D721Med (cell line): ENCODE data around the gene CTSH.
"Not testable (repeated sequence)": the region's sequence is repeated elsewhere in the genome, so short reads cannot be mapped to it uniquely, and the experiment has no call there.

Experiments used
- DNase-seq: peaks from one replicate; pipeline ENCODE4 v3.0.0; 2011; ENCODE audit warnings: low spot score; ENCODE audit not compliant: insufficient read length
- FAIRE-seq: peaks from 2 replicates; lab custom pipeline; 2011; peaks lifted over from hg19 to GRCh38; lab: Jason Lieb, UNC
- CTCF ChIP-seq: IDR thresholded peaks from 2 replicates; pipeline ENCODE4 v1.5.1; 2012; ENCODE audit warnings: mild to moderate bottlenecking, control low read depth; ENCODE audit not compliant: insufficient read depth; ENCODE audit errors: missing control alignments

CTSH gene

GRCh38 chr15:78872155-78872971 is 72.5 kb downstream of the CTSH start, which contains the start of gene MORF4L1:
TSS of gene MORF4L1 (plus strand) at chr15:78872890. CDS start at chr15:78873018, 128 bp downstream.
- peak; percentile 73 for DNase-seq
- FAIRE-seq, result no peak
- TF ChIP-seq CTCF, result no peak

DNA sequence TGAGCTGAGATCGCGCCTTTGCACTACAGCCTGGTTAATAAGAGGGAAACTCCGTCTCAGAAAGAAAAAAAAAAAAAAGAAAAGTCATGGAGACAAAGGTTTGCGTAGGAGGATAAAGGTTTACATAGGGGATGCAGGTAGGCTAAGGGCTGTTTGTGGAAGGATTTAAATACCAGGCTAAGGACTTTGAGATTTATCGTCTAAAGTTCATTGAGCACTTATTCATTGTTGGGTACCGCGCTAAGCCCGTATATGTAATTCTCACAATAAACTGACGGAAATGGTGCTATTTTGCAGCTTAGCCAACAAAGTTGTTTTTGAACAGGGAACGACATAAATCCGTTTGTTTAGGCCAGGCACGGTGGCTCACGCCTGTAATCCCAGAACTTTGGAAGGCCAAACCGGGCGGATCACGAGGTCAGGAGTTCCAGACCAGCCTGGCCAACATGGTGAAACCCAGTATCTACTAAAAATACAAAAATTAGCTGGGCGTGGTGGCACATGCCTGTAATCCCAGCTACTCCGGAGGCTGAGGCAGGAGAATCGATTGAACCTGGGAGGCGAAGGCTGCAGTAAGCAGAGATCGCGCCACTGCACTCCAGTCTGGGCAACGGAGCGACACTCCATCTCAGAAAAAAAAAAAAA is 73.2 kb downstream of the CTSH start:
- DNase-seq, FAIRE-seq: not testable (repeated sequence)
